ENCODE data around the gene H2BK1. TPM values are rescaled to one million over a fixed set of nuclear protein-coding genes. Genes with fewer than 3 reads are reported as not detected.

H2BK1 gene
- polyA plus RNA-seq, 3 donors, result not detected

GRCh38 chr7:151175793-151176311 is 34.4 kb downstream of the H2BK1 start:
- H3K27ac ChIP-seq (ENCODE audit: low read depth in 1 of 2, low read length in 2 of 2), result no peak overlapping the region
- no peak overlapping the region for H3K4me3 ChIP-seq (replicated peaks in 1 of 3; ENCODE audit: low read depth in 2 of 3, low read length in 3 of 3)
- H3K79me2 ChIP-seq (ENCODE audit: insufficient read depth, low read length), result no peaks in the 10 kb centered on the region
- Mint-ChIP-seq H3K27me3 (ENCODE audit: low read depth in 3 of 3) (peaks cover 26 to 57% (median 28%) of the 10 kb centered on the region in 3 donors), H3K9me3 (peaks cover 12 to 28% (median 18%) of the 10 kb centered on the region in 7 donors), H3K4me3 (no peak overlapping the region), H3K27ac (no peak overlapping the region), H3K36me3 (no peaks in the 10 kb centered on the region), H3K4me1 (peaks cover 4% of the 10 kb centered on the region)
- DNase-seq, result no peak
- 87% methylated on average over 22 of the region's 23 CpGs for WGBS (ENCODE audit: insufficient coverage)
- H3K27me3 ChIP-seq (ENCODE audit: control insufficient read depth in 2 of 2, insufficient read depth in 2 of 2, low read length in 2 of 2), result peaks cover 0 to 30% of the 10 kb centered on the region in 2 donors
- TF ChIP-seq, protein P1, sequence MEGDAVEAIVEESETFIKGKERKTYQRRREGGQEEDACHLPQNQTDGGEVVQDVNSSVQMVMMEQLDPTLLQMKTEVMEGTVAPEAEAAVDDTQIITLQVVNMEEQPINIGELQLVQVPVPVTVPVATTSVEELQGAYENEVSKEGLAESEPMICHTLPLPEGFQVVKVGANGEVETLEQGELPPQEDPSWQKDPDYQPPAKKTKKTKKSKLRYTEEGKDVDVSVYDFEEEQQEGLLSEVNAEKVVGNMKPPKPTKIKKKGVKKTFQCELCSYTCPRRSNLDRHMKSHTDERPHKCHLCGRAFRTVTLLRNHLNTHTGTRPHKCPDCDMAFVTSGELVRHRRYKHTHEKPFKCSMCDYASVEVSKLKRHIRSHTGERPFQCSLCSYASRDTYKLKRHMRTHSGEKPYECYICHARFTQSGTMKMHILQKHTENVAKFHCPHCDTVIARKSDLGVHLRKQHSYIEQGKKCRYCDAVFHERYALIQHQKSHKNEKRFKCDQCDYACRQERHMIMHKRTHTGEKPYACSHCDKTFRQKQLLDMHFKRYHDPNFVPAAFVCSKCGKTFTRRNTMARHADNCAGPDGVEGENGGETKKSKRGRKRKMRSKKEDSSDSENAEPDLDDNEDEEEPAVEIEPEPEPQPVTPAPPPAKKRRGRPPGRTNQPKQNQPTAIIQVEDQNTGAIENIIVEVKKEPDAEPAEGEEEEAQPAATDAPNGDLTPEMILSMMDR (IDR thresholded peaks at IDR 0.05), result no peak
- H3K9ac ChIP-seq (ENCODE audit: insufficient read depth, low read length, poor library complexity, severe bottlenecking), result no peak overlapping the region
- H3K4me1 ChIP-seq (ENCODE audit: control insufficient read depth in 1 of 2, insufficient read depth in 2 of 2, low read length in 2 of 2), result no peaks in the 10 kb centered on the region
- no peaks in the 10 kb centered on the region for H3K36me3 ChIP-seq (replicated peaks in 1 of 2; ENCODE audit: control insufficient read depth in 1 of 2, insufficient read depth in 2 of 2, low read length in 2 of 2)
- H4K20me1 ChIP-seq (ENCODE audit: insufficient read depth, low read length), result no peaks in the 10 kb centered on the region
- H3K4me2 ChIP-seq (replicated peaks; ENCODE audit: extremely low read depth, low read length, poor library complexity, severe bottlenecking), result no peak overlapping the region
- no peak overlapping the region for H2AFZ ChIP-seq (ENCODE audit: insufficient read depth, low read depth, low read length, poor library complexity, severe bottlenecking)
- peaks cover 4 to 18% of the 10 kb centered on the region in 2 donors for H3K9me3 ChIP-seq (replicated peaks in 1 of 2; ENCODE audit: control insufficient read depth in 1 of 2, insufficient read depth in 1 of 2, low read length in 2 of 2)
- intact Hi-C loops (cut with micrococcal nuclease), result no loop called here

GRCh38 chr7:151175047-151175792 is 35.1 kb downstream of the H2BK1 start:
- peaks cover 12 to 28% (median 18%) of the 10 kb centered on the region in 7 donors for H3K9me3 Mint-ChIP-seq
- no peaks in the 10 kb centered on the region for H3K79me2 ChIP-seq (ENCODE audit: insufficient read depth, low read length)
- no peaks in the 10 kb centered on the region for H3K36me3 ChIP-seq (replicated peaks in 1 of 2; ENCODE audit: control insufficient read depth in 1 of 2, insufficient read depth in 2 of 2, low read length in 2 of 2)
- H3K4me2 ChIP-seq (replicated peaks; ENCODE audit: extremely low read depth, low read length, poor library complexity, severe bottlenecking), result no peak overlapping the region
- H3K4me3 ChIP-seq (replicated peaks in 1 of 3; ENCODE audit: low read depth in 2 of 3, low read length in 3 of 3), result no peak overlapping the region
- H2AFZ ChIP-seq (ENCODE audit: insufficient read depth, low read depth, low read length, poor library complexity, severe bottlenecking), result no peak overlapping the region
- H3K9ac ChIP-seq (ENCODE audit: insufficient read depth, low read length, poor library complexity, severe bottlenecking), result no peak overlapping the region
- 63% methylated on average over 16 of the region's 16 CpGs for WGBS (ENCODE audit: insufficient coverage)
- intact Hi-C loops (cut with micrococcal nuclease), result no loop called here
- no peaks in the 10 kb centered on the region for H4K20me1 ChIP-seq (ENCODE audit: insufficient read depth, low read length)
- H3K36me3 Mint-ChIP-seq, result no peaks in the 10 kb centered on the region
- TF ChIP-seq, protein P1 (IDR thresholded peaks at IDR 0.05), result no peak
- no peak overlapping the region for H3K27ac ChIP-seq (ENCODE audit: low read depth in 1 of 2, low read length in 2 of 2)
- H3K27ac Mint-ChIP-seq, result peak overlapping the region in 1 of 7 donors; percentile 20
- H3K27me3 ChIP-seq (ENCODE audit: control insufficient read depth in 2 of 2, insufficient read depth in 2 of 2, low read length in 2 of 2), result peaks cover under 1 to 36% of the 10 kb centered on the region in 2 donors
- no peaks in the 10 kb centered on the region for H3K4me1 ChIP-seq (ENCODE audit: control insufficient read depth in 1 of 2, insufficient read depth in 2 of 2, low read length in 2 of 2)
- DNase-seq, result no peak
- no peak overlapping the region for H3K4me3 Mint-ChIP-seq
- peaks cover 32 to 61% (median 32%) of the 10 kb centered on the region in 3 donors for H3K27me3 Mint-ChIP-seq (ENCODE audit: low read depth in 3 of 3)
- peaks cover 4 to 18% of the 10 kb centered on the region in 2 donors for H3K9me3 ChIP-seq (replicated peaks in 1 of 2; ENCODE audit: control insufficient read depth in 1 of 2, insufficient read depth in 1 of 2, low read length in 2 of 2)
- H3K4me1 Mint-ChIP-seq, result peaks cover 4% of the 10 kb centered on the region

All from CD14-positive monocyte (primary cell).